Activated naive CD4-positive, alpha-beta T cell treated with anti-CD3 and anti-CD28 coated beads, Interleukin-2, amount 50 U/mL, for 72 hours (primary cell): ENCODE measurements around the gene FSIP1. TPM values are rescaled to one million over a fixed set of nuclear protein-coding genes. Genes with fewer than 3 reads are reported as not detected.

ENCODE experiments used
- ATAC-seq, 2 donors: fragments of 150-1000 bp; cut with Tn5 transposase; 2 replicates each; pipeline ENCODE4 v1.10.0; 2021; ENCODE audit warnings: mild to moderate bottlenecking in 2 of 2, moderate library complexity in 2 of 2
- DNase-seq, 2 donors: peaks; one replicate each; pipeline ENCODE4 v3.0.0; 2021 to 2022; ENCODE audit warnings: low spot score in 2 of 2
- H3K27ac Mint-ChIP-seq, 2 donors: one replicate each; pipeline ENCODE4 v1.8.0; 2022; ENCODE audit warnings: mild to moderate bottlenecking in 2 of 2, mixed read lengths in 2 of 2
- H3K36me3 Mint-ChIP-seq, 2 donors: one replicate each; pipeline ENCODE4 v1.8.0; 2022; ENCODE audit warnings: mixed read lengths in 2 of 2
- H3K9me3 Mint-ChIP-seq, 2 donors: one replicate each; pipeline ENCODE4 v1.8.0; 2022; ENCODE audit warnings: mixed read lengths in 2 of 2
- total RNA-seq, 2 donors: library from RNA; stranded (reverse); gene quantifications; one replicate each; pipeline ENCODE4 v1.2.3, GENCODE V29; 2022

The FSIP1 gene
- total RNA-seq, 2 donors from 2014 or later: 0.18 to 1.1 TPM

DNA sequence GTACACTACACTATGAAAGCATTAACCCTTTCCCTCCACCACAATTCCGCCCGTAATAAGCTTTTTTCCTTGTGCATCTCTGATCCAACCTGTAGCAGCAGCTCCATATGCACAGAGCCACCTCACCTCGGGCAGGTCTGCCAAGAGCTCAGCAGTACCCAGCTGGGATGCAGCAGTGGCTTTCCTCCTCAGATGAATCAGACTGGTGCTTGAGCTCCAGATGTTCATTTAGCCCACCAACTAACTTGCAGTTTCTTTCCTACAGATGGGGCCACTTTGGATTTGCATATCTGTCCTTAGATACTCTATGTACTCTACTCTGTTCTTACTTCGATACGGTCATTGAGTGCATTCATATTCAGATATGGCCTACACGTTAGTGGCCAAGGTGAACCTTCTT lies 14.8 kb upstream of the FSIP1 start:
- H3K36me3 Mint-ChIP-seq: no peaks in the 10 kb centered on the region
- no peak overlapping the region for H3K27ac Mint-ChIP-seq
- ATAC-seq: no peak
- H3K9me3 Mint-ChIP-seq: no peaks in the 10 kb centered on the region
- DNase-seq: no peak

DNA sequence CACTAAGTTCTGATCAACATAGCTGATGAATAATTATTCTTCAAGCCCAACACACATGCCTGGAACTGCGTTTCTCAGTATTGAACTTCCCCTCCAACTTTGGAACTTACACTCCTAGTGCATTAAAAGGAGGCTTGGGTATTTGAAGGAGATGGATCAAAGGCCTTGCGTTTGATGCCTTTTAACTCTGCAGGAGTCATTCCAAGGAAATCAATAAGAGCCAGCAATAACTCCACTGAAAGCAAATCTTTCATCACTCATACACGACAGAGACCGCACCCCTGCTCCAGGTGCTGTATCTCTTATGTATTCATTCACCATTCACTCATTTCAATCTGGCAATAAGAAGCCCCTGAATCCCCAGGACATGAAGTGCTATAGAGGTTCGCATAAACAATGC lies 14.0 kb upstream of the FSIP1 start:
- Mint-ChIP-seq H3K9me3 (no peaks in the 10 kb centered on the region), H3K27ac (no peak overlapping the region), H3K36me3 (no peaks in the 10 kb centered on the region)
- ATAC-seq (no peak), DNase-seq (no peak)

DNA sequence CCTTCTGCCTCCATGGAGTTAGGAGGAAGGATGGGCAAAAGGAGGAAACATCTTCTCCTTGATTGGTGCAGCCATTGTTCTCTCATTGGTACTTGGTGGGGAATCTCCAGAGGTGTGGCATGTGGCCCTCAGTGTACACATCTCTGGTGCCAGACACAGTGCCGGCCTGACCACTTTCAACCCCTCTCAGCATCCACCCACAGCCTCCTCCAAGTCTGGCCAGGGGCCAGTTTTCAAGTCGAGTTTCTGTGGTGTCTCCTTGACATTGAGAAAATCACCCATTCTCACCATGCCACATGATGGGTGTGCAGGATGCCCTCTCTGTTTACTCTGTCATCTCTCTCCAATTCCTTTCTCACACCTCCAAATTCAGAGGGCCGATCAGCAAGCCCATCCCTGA lies 12.8 kb upstream of the FSIP1 start:
- no peaks in the 10 kb centered on the region for H3K36me3 Mint-ChIP-seq
- ATAC-seq: no peak
- no peak for DNase-seq
- no peaks in the 10 kb centered on the region for H3K9me3 Mint-ChIP-seq
- no peak overlapping the region for H3K27ac Mint-ChIP-seq

DNA sequence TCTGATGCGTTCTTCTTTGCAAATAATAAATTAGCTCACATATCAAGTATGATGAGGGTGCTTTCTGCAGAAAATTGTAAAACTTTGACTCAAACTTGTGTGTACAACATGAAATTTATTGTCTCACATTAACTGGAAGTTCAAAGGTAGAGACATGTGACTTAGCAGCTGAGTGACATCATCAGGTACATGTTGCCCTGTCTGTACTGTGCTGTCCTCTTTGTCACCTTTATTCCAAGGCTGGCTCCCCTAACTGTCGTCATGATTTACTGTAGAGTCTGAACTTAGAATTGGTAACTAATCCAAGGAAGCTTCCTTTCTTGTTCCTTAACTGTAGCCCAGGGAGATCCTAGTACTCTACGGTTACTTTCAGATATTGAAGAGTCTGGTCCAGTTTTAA lies 12.3 kb upstream of the FSIP1 start:
- no peaks in the 10 kb centered on the region for H3K9me3 Mint-ChIP-seq
- no peak for ATAC-seq
- no peak overlapping the region for H3K27ac Mint-ChIP-seq
- DNase-seq: no peak
- no peaks in the 10 kb centered on the region for H3K36me3 Mint-ChIP-seq

DNA sequence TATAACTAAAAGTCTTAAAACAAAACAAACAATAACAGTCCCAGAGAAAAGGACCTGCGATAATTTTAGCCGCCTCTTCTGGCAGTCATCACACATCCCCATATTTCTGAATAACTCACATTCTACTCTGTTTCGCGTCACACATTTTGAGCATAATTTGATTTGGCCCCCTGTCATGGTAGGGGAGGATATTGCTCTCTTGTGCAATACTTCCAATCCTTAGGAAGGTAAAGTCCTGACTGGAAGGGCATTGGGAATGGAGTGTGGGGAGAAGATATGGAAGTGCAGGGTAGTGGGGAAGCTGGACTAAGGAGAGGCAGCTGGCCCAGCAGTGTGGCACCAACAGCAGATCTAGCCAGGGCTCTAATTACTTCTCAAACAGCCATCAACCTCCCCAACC lies 11.3 kb upstream of the FSIP1 start:
- H3K36me3 Mint-ChIP-seq: no peaks in the 10 kb centered on the region
- DNase-seq: no peak
- no peaks in the 10 kb centered on the region for H3K9me3 Mint-ChIP-seq
- H3K27ac Mint-ChIP-seq: no peak overlapping the region
- no peak for ATAC-seq

DNA sequence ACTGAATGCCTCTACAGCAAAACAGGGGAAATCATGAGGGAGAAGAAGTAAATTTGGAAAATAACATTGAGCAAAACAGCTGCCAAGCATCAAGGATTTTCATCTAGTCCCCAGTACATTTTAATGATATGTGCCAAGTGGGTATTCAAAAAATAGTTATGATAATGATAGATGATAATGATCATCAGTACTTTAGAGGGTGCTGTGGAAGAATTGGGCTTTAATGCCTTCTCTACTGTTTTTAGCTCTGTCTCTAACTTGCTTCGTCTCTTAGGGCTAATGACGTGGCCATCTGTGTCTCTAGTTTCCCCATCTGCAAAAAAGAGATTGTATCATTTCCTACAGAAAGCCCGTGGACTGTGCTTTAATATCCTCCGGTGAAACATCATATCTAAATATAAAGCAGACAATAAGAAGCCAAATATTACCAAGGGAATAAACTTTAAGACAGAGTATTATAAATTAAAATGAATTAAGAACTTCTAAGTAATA lies 10.2 kb upstream of the FSIP1 start:
- Mint-ChIP-seq H3K27ac (no peak overlapping the region), H3K9me3 (no peaks in the 10 kb centered on the region), H3K36me3 (no peaks in the 10 kb centered on the region)
- ATAC-seq: no peak
- no peak for DNase-seq

DNA sequence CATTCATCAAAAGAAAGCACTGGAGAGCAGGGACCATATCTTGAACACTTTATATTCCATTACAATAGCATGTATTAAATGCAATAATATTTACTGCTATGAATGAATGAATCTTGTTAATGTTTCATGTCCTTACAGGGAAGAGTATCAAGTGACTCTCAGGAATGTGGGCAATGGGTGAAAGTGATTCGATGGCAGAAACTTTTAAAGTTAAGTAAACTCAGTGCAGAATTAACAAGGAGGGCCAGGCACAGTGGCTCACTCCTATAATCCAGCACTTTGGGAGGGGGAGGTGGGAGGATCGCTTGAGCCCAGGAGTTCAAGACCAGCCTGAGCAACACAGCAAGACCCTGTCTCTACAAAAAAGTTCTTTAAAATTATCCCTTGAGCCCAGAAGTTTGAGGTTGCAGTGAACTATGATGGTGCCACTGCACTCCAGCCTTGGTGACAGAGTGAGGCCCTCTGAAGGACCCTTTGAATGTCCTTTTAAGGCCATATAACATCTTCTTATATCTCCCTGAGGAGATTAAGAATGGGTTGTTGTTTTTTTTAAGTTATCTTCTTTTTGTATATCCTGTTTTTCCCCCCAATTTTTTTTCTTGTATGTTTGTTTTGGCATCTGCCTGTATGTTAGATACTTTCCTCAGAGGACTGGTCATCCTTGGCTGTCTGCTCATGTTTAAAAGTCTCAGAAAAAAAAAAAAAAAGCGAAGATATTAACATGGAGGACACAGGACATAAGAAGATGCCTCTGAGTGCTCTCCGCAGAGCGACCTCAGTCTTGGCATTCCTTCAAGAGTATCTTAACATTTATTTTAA lies 9.6 kb upstream of the FSIP1 start:
- Mint-ChIP-seq H3K36me3 (no peaks in the 10 kb centered on the region), H3K27ac (no peak overlapping the region), H3K9me3 (no peaks in the 10 kb centered on the region)
- DNase-seq: no peak
- no peak for ATAC-seq

DNA sequence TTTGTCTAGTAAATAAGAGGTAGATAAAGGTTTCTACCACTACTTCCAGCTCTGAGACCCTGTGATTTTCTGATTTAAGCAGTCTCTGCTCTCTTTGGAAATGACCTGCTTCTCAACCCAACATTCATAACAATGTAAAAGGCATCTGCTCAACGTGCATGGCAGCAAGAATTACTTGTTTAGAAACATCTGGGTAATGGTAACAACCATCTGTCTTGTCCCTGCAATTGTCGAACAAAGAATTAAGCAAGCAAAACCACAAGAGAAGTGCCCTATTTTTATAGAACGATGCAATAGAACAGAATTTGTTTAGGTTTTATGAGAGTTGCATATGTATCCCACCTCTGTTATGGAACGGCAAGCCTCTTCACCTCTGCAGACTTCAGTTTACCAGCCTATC lies 7.1 kb upstream of the FSIP1 start:
- Mint-ChIP-seq H3K27ac (no peak overlapping the region), H3K9me3 (no peaks in the 10 kb centered on the region), H3K36me3 (no peaks in the 10 kb centered on the region)
- ATAC-seq (no peak), DNase-seq (no peak)

DNA sequence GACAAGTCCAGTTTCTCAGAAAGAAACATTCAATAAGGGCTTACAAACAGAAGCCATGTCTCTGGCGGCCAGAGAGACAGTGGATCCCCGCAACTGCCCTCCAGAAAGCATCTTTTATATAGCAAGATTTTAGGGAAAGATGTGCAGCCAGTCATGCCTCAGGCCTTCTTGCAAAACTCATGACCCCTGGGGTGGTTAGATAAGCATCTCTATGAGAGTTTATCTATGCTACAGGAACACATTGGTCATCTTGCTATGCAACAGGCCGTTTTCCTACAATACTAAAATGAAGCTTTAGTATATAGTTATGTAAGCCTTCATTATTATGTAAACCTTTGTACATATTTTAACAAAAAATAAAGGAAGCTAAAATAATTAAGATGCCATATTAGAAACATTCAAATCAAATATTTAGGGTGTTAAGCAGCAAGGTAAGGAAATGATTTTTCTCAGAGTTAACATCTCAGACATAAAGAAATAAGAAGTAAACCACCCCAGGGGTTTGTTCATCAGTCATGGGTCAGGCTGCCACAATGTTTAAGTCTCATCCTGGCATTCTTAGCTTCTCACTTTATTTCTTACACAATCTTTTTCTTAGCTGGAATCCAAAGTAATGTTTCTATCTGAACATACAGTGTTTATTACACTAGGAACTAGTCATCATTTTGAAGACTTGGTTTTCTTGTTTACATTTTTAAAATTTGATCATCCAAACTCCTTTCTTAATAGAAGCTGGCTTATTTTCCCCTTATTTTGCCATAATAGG lies 6.3 kb upstream of the FSIP1 start:
- DNase-seq (no peak), ATAC-seq (no peak)
- no peaks in the 10 kb centered on the region for H3K9me3 Mint-ChIP-seq
- H3K27ac Mint-ChIP-seq: no peak overlapping the region
- no peaks in the 10 kb centered on the region for H3K36me3 Mint-ChIP-seq

DNA sequence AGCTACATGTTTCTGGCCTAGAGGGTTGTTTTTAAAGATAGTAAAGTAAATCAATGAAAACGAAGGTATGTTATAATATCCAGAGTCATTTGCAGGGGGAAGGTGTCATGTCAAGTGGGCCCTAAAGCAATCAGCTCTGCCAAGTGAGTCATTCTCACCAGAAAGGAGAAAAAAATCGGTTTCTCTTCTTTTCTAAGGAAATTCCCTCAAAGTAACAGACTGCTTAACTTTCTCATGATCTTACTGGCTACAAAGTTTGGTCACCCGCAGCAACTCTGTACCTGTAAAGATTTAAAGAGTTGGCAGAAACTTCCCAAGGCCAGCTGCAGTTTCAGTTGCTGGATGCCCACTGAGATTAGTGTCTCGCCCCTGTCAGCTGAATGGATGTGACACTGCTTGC lies 5.5 kb upstream of the FSIP1 start:
- DNase-seq (no peak), ATAC-seq (peak; percentile 66 to 83)

DNA sequence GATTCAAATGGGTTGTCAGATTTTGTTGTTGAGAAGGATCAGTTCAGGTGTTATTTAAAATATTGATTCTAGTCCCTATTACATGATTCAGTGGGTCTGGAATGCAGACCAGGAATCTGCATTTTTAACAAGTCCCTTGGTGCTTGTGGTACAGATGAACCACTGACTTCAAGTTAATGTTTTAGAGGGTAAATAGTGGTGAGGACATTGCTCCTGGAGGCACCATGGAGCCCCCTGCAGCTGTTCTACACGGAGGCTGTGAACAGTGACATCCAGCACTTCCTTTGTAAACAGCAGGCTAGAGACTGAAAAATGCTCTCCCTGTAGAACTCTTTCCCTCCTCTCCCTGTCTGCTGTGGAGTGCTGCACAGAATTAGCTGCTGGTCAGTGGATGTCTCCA lies 4.8 kb upstream of the FSIP1 start:
- DNase-seq: no peak
- ATAC-seq: no peak
- peak overlapping the region in 1 of 2 donors; percentile 9 for H3K27ac Mint-ChIP-seq
- no peaks in the 10 kb centered on the region for H3K9me3 Mint-ChIP-seq
- peaks cover 0 to 12% of the 10 kb centered on the region in 2 donors for H3K36me3 Mint-ChIP-seq

More for the DNA sequence above, 5.5 kb upstream of the FSIP1 start:
- Mint-ChIP-seq H3K9me3 (no peaks in the 10 kb centered on the region), H3K27ac (peak overlapping the region in 1 of 2 donors; percentile 9), H3K36me3 (peaks cover 0 to 9% of the 10 kb centered on the region in 2 donors)

DNA sequence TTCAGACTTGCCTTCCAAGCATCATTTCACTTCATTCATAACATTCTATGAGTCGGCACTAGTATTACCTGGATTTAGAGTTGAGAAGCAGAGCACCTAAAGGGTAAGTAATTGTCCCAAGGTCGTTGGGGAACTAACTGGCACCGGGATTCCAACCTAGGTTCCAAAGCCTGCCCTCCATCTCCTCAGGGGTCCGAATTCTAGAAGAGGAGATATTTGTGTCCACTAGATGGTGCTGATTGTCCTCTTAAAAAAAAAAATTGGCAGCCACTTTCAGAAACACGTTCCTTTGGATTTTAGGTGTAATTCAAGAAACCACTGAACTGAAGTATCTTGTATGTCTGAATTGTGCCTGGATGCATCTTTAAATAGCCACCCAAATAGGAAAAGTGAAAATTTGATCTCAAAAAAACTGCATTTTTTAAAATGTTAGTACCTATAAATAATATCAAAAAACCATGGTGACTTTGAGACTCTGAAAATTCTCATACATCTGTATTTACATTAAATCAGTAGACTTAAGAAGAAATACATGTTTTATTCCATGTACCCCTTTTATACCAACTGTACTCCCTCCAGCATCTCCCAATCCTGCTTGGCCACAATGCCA lies 3.9 kb upstream of the FSIP1 start:
- H3K36me3 Mint-ChIP-seq: peaks cover 0 to 12% of the 10 kb centered on the region in 2 donors
- no peak for DNase-seq
- no peak for ATAC-seq
- no peak overlapping the region for H3K27ac Mint-ChIP-seq
- no peaks in the 10 kb centered on the region for H3K9me3 Mint-ChIP-seq

DNA sequence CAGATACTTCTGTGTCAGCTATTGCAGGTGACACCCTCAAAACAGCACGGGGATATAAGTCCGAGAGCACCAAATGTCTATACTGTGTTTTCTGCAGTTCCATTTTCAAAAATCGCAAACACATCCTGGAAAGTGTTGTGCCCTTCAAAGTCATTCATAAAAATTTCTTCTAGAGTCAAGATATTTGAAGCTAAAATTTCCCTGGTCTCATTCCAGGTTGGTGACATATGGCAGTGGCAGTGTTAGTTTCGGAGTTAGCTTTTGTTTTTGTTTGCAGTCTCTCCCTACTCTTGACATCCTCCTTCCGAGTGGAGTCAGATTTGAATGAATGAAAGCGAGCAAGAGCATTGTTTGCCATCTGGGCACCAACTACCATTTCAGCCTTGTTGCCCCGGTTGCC lies 3.2 kb upstream of the FSIP1 start:
- no peak for ATAC-seq
- Mint-ChIP-seq H3K9me3 (no peaks in the 10 kb centered on the region), H3K27ac (no peak overlapping the region), H3K36me3 (peaks cover 0 to 12% of the 10 kb centered on the region in 2 donors)
- no peak for DNase-seq

DNA sequence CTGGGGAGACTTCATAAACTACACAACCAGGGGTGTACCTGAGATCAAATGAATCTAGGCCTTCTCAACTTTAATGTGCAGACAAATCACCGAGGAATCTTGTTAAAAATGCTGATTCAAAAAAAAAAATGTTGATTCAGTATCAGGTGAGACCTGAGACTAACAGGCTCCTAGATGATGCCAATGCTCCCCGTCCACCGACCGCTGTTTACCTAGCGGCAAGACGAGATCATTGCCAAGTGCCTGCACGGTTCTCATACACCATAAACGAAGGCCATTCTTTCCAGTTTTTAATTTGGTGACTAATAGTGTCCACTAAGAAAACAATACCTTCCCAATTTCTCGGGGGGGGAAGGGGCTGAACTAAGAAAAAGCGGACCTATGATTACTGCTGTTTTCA lies 2.5 kb upstream of the FSIP1 start:
- Mint-ChIP-seq H3K36me3 (peaks cover 0 to 12% of the 10 kb centered on the region in 2 donors), H3K27ac (peak overlapping the region in 1 of 2 donors; percentile 53), H3K9me3 (no peaks in the 10 kb centered on the region)
- no peak for ATAC-seq
- DNase-seq: no peak

DNA sequence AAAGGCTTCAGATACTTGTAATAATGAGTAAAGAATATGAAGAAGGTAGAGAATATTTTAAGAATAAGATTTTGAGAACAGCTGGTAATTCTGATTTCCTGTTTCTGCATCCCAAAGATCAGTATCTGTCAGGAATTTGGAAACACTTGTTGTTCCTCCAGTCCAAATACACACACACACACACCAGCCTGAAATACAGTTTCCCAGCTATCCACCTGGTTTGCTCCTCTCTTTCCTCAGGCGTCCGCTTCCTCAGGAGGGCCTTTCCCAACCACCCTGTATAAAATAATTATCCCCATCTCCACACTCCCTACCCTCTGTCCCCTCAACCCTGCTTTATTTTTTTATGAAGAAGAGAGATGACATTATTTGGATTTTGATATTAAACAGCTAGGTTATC lies 2.0 kb upstream of the FSIP1 start:
- peaks cover 0 to 12% of the 10 kb centered on the region in 2 donors for H3K36me3 Mint-ChIP-seq
- H3K9me3 Mint-ChIP-seq: no peaks in the 10 kb centered on the region
- ATAC-seq (no peak), DNase-seq (no peak)
- H3K27ac Mint-ChIP-seq: peak overlapping the region; percentile 6 to 53

DNA sequence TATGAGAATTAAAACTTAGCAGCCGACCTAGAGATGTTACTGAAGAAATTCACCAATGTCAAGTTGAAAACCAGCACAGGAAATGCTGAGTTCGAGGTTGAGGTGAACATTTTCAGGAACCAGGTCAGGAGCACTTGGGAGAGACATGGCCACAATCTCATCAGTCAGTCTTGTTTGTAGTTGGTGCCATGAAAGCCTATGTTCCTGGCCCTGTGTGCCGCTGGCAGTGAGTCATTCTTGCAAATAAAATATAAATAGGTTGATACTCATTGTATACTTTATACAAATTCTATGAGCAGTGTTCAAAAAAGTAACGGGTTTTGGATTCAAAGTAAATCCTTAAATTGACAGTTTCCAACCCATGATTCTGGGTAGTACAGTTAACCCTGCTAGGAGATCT lies 1.5 kb upstream of the FSIP1 start:
- H3K36me3 Mint-ChIP-seq: peaks cover 0 to 12% of the 10 kb centered on the region in 2 donors
- ATAC-seq: no peak
- DNase-seq: no peak
- no peaks in the 10 kb centered on the region for H3K9me3 Mint-ChIP-seq
- peak overlapping the region in 1 of 2 donors; percentile 84 for H3K27ac Mint-ChIP-seq

DNA sequence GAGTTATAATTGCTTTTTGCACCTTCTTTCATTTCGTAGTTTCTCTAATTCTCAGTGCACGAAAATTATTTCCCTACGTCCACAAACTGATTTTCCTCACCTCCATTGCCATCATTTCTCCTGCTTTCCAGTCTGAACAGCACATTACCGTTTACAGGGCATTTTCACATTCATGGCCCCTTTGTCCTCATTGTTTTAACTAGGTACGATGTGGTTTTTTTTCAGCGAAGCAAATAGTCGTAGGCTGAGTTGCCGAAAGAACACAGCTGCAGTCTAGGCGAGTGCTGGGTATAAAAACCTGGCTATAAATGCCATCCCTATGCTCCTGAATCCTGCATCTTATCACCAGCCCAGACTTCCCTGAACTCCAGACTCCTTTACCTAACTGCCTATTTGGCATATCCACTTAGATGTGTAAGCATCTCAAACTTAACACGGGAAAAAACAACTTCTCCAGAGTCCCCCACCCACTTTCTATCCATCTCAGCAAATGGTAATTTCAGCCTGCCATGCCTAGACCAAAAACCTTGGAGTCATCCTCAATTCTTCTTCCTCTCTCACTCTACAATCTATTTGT lies 691 bp upstream of the FSIP1 start:
- peak overlapping the region; percentile 29 to 84 for H3K27ac Mint-ChIP-seq
- H3K36me3 Mint-ChIP-seq: peaks cover 0 to 12% of the 10 kb centered on the region in 2 donors
- no peaks in the 10 kb centered on the region for H3K9me3 Mint-ChIP-seq
- DNase-seq (no peak), ATAC-seq (no peak)
